Liver (tissue), 3 donors: ENCODE data around the gene NUP93.

ENCODE experiments used
- ATF3 ChIP-seq: IDR thresholded peaks from 2 replicates; pipeline ENCODE4 v1.6.1; 2016; ENCODE audit warnings: antibody characterized with exemption
- CTCF ChIP-seq: fragments of 150-350 bp; IDR thresholded peaks from 2 replicates; pipeline ENCODE4 v1.5.1; 2017; ENCODE audit warnings: improper control_type of control experiment, low read depth, low read length; ENCODE audit not compliant: missing input control
- JUND ChIP-seq, 2 donors: IDR thresholded peaks; 2 replicates each; pipeline ENCODE4 v1.6.1; 2016; ENCODE audit warnings: antibody characterized with exemption in 2 of 2
- TAF1 ChIP-seq: conservative IDR thresholded peaks from 2 replicates; pipeline ENCODE4 v1.6.1; 2016; ENCODE audit warnings: antibody characterized with exemption, mild to moderate bottlenecking
- TF ChIP-seq, protein P1 (sequence below): IDR thresholded peaks from 2 replicates; pipeline ENCODE4 v1.6.1; 2016; ENCODE audit warnings: antibody characterized with exemption, mild to moderate bottlenecking
- donor health status: healthy.
- donor health status: healthy.

GRCh38 chr16:56682703-56683397, 47.1 kb upstream of the NUP93 start:
- TF ChIP-seq TAF1 (no peak), JUND (IDR thresholded peaks at IDR 0.05) (no peak), CTCF (no peak), ATF3 (no peak)
- TF ChIP-seq, protein P1, sequence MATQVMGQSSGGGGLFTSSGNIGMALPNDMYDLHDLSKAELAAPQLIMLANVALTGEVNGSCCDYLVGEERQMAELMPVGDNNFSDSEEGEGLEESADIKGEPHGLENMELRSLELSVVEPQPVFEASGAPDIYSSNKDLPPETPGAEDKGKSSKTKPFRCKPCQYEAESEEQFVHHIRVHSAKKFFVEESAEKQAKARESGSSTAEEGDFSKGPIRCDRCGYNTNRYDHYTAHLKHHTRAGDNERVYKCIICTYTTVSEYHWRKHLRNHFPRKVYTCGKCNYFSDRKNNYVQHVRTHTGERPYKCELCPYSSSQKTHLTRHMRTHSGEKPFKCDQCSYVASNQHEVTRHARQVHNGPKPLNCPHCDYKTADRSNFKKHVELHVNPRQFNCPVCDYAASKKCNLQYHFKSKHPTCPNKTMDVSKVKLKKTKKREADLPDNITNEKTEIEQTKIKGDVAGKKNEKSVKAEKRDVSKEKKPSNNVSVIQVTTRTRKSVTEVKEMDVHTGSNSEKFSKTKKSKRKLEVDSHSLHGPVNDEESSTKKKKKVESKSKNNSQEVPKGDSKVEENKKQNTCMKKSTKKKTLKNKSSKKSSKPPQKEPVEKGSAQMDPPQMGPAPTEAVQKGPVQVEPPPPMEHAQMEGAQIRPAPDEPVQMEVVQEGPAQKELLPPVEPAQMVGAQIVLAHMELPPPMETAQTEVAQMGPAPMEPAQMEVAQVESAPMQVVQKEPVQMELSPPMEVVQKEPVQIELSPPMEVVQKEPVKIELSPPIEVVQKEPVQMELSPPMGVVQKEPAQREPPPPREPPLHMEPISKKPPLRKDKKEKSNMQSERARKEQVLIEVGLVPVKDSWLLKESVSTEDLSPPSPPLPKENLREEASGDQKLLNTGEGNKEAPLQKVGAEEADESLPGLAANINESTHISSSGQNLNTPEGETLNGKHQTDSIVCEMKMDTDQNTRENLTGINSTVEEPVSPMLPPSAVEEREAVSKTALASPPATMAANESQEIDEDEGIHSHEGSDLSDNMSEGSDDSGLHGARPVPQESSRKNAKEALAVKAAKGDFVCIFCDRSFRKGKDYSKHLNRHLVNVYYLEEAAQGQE = no peak
